ENCODE results near the gene STK25.
"Not testable (repeated sequence)": the region's sequence is repeated elsewhere in the genome, so short reads cannot be mapped to it uniquely, and the experiment has no call there.

- not testable (repeated sequence) for TF ChIP-seq POLR2A (IDR thresholded peaks at IDR 0.05; ENCODE audit: low read length); GATA1 (IDR thresholded peaks at IDR 0.05; ENCODE audit: low read depth, low read length)
Measured at GRCh38 chr2:241506317-241506716, 2.1 kb downstream of the STK25 start.

Measured in erythroblast (primary cell).